NB4 (cell line): ENCODE data around the gene MAPK1.

Experiments used
- CTCF ChIP-seq: IDR thresholded peaks from one replicate; pipeline ENCODE4 v1.5.1; 2012; ENCODE audit warnings: low read depth, low read length
- MYC ChIP-seq: IDR thresholded peaks from 2 replicates; pipeline ENCODE4 v1.6.1; 2011; ENCODE audit warnings: low read depth, low read length
- POLR2A ChIP-seq: IDR thresholded peaks from 2 replicates; pipeline ENCODE4 v1.6.1; 2011; ENCODE audit warnings: mild to moderate bottlenecking; ENCODE audit not compliant: insufficient read length; ENCODE audit errors: extremely low read depth

GRCh38 chr22:21766691-21767462 lies 100.6 kb downstream of the MAPK1 start:
- TF ChIP-seq CTCF (no peak), POLR2A (no peak), MYC (no peak)
